HG02623 (cell line): Measurements from ENCODE around the gene PHACTR2.
"Not testable (repeated sequence)": the region's sequence is repeated elsewhere in the genome, so short reads cannot be mapped to it uniquely, and the experiment has no call there.

Experiments used
- ATAC-seq: cut with Tn5 transposase; IDR thresholded peaks from one replicate; pipeline ENCODE4 v1.9.1; 2021; ENCODE audit warnings: moderate library complexity; ENCODE audit not compliant: unreplicated experiment

PHACTR2 gene

GRCh38 chr6:143761074-143761473 is 83.3 kb downstream of the PHACTR2 start:
- no peak for ATAC-seq

GRCh38 chr6:143762126-143762525 is 84.4 kb downstream of the PHACTR2 start:
- ATAC-seq: no peak

- no peak for ATAC-seq
These were observed 87.8 kb downstream of the PHACTR2 start for GRCh38 chr6:143765422-143766184.

- ATAC-seq: no peak
These were observed 88.4 kb downstream of the PHACTR2 start for GRCh38 chr6:143766185-143766553.

GRCh38 chr6:143767433-143767832 is 89.7 kb downstream of the PHACTR2 start:
- no peak for ATAC-seq

GRCh38 chr6:143772116-143773086 is 94.6 kb downstream of the PHACTR2 start:
- ATAC-seq: no peak

- ATAC-seq: no peak
These were observed 95.9 kb downstream of the PHACTR2 start for GRCh38 chr6:143773506-143774150.

- ATAC-seq: no peak
These were observed 96.6 kb downstream of the PHACTR2 start for GRCh38 chr6:143774347-143774746.

- ATAC-seq: no peak
These were observed 97.6 kb downstream of the PHACTR2 start for GRCh38 chr6:143775336-143775735.

- no peak for ATAC-seq
These were observed 101.2 kb downstream of the PHACTR2 start for GRCh38 chr6:143778926-143779325.

GRCh38 chr6:143782481-143782880 is 104.7 kb downstream of the PHACTR2 start:
- ATAC-seq: no peak

GRCh38 chr6:143783077-143783476 is 105.3 kb downstream of the PHACTR2 start:
- ATAC-seq: no peak

- no peak for ATAC-seq
These were observed 106.6 kb downstream of the PHACTR2 start for GRCh38 chr6:143784316-143784715.

- ATAC-seq: not testable (repeated sequence)
These were observed 108.6 kb downstream of the PHACTR2 start for GRCh38 chr6:143786371-143786770.

- no peak for ATAC-seq
These were observed 114.9 kb downstream of the PHACTR2 start for GRCh38 chr6:143792402-143793279.

GRCh38 chr6:143793280-143793619 is 115.5 kb downstream of the PHACTR2 start:
- no peak for ATAC-seq

GRCh38 chr6:143796551-143796950 is 118.8 kb downstream of the PHACTR2 start:
- ATAC-seq: not testable (repeated sequence)

- ATAC-seq: not testable (repeated sequence)
These were observed 120.7 kb downstream of the PHACTR2 start for GRCh38 chr6:143798487-143798886.

GRCh38 chr6:143802833-143803565 is 125.2 kb downstream of the PHACTR2 start:
- no peak for ATAC-seq
